Measurements from ENCODE around the gene KMT2C.
"Not testable (repeated sequence)": the region's sequence is repeated elsewhere in the genome, so short reads cannot be mapped to it uniquely, and the experiment has no call there.

KMT2C gene

GRCh38 chr7:152441810-152442209, 6.0 kb upstream of the KMT2C start:
- DNase-seq (ENCODE audit: low read depth in 2 of 2): not testable (repeated sequence)

DNA sequence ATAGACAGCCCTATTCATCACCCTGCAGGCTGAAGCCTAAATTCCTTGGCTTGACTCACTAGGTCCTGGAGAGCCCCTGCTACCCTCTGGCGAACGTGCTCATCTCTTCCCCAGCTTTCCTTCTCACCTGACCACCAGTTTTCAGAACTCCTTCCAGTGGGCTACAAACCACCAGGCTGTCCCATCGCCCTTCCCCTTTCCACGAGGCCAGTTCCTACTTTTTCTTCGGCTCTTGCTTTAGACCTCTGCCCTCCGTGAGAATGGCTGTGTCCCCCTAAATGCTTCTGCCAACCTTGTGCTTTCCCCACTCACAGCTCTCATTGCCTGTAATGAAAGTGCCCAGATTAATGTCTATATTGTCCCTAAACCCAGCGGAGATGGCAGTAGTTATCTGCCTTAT, 5.4 kb upstream of the KMT2C start:
- DNase-seq (ENCODE audit: low read depth in 2 of 2): not testable (repeated sequence)

- DNase-seq (ENCODE audit: low read depth in 2 of 2): not testable (repeated sequence)
These were observed 2.2 kb upstream of the KMT2C start for GRCh38 chr7:152438017-152438416.

DNA sequence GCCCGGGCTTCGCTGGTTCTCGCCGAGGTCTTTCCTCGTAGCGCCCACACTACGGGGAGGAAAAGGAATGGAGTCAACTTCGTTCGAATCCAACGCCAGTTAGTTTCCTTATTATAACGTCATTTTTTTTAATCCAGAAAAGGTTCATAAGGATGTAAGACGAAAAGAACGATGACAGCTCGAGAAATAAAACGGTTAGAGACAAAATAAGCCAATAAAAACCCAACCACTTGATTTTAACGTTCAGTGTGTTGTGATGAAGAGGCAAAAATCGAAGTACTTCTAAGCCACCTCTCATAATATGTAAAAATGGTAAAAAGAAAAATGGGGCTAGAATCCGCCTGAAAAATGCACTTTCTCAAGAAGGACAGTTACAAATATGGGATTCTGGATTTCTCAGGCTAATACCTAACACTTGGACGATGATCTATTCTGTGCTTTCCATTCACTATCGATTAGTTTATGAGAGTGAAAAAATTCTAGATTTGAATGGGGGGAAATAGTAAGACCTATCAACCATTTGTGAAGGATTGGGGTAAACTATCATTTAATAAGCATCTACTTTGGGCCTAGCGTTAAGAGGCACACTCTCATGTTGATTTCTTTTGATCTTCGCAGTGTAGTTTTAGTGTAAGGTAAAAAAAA, 1.2 kb upstream of the KMT2C start:
- not testable (repeated sequence) for DNase-seq (ENCODE audit: low read depth in 2 of 2)

GRCh38 chr7:152436111-152436930, 518 bp upstream of the KMT2C start:
- peak; percentile 83 to 89 for DNase-seq (ENCODE audit: low read depth in 2 of 2)

GRCh38 chr7:152434511-152435383, 1.1 kb downstream of the KMT2C start:
- not testable (repeated sequence) for DNase-seq (ENCODE audit: low read depth in 2 of 2)

- DNase-seq (ENCODE audit: low read depth in 2 of 2): peak; percentile 26 to 34
These were observed 1.9 kb downstream of the KMT2C start for GRCh38 chr7:152433721-152434490.

DNA sequence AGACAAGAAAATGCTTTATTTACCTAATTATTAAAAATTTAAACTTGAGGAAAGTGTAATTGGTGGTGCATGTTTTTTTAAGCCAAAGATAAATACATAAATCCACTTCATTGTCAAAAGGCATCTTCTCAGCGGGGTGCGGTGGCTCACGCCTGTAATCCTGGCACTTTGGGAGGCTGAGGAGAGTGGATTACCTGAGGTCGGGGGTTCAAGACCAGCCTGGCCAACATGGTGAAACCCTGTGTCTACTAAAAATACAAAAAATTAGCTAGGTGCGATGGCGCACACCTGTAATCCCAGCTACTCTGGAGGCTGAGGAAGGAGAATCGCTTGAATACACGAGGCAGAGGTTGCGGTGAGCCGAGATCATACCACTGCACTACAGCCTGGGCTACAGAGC, 3.1 kb downstream of the KMT2C start:
- not testable (repeated sequence) for DNase-seq (ENCODE audit: low read depth in 2 of 2)

- DNase-seq (ENCODE audit: low read depth in 2 of 2): no peak
These were observed 4.9 kb downstream of the KMT2C start for GRCh38 chr7:152430854-152431253.

GRCh38 chr7:152430118-152430517, 5.7 kb downstream of the KMT2C start:
- DNase-seq (ENCODE audit: low read depth in 2 of 2): not testable (repeated sequence)

DNA sequence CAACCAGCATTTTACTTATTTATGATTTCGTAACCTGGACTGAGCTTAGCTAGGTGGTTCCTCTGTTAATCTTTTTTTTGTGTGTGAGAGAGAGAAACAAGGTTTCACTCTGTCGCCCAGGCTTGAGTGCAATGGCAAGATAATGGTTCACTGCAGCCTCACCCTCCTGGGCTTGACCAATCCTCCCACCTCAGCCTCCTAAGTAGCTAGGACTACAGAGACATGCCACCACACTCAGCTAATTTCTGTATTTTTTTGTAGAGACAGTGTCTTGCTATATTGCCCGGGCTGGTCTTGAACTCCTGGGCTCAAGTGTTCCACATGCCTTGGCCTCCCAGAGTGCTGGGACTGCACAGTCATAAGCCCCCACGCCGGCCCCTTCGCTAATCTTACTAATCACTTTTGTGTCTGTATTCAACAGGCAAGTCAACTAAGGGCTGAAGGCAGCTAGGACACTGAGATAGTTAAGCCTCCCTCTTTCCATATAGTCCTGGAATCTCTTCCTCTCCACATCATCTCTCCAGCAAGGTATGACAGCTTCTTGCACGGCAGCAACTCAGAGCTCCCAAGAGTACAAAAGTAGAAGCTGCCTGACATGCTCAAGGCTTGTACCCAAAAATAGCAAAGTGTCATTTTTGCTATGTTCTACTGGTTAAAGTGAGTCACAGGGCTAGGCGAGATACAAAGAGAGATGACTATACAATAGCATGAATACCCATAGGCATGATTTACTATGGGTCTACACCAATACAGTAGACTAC, 11.3 kb downstream of the KMT2C start:
- DNase-seq (ENCODE audit: low read depth in 2 of 2): no peak

GRCh38 chr7:152423991-152424347, 11.8 kb downstream of the KMT2C start:
- DNase-seq (ENCODE audit: low read depth in 2 of 2): no peak

GRCh38 chr7:152423171-152423570, 12.6 kb downstream of the KMT2C start:
- not testable (repeated sequence) for DNase-seq (ENCODE audit: low read depth in 2 of 2)

DNA sequence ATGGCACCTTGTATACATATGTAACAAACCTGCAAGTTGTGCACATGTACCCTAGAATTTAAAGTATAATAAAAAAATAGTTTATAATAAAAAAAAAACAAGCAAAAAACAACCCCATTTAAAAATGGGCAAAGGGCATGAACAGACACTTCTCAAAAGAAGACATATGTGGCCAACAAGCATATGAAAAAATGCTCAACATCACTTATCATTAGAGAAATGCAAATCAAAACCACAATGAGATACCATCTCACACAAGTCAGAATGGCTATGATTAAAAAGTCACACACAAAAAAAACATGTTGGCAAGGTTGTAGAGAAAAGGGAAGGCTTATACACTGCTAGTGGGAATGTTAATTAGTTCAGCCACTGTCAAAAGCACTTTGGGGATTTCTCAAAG, 14.9 kb downstream of the KMT2C start:
- not testable (repeated sequence) for DNase-seq (ENCODE audit: low read depth in 2 of 2)

DNA sequence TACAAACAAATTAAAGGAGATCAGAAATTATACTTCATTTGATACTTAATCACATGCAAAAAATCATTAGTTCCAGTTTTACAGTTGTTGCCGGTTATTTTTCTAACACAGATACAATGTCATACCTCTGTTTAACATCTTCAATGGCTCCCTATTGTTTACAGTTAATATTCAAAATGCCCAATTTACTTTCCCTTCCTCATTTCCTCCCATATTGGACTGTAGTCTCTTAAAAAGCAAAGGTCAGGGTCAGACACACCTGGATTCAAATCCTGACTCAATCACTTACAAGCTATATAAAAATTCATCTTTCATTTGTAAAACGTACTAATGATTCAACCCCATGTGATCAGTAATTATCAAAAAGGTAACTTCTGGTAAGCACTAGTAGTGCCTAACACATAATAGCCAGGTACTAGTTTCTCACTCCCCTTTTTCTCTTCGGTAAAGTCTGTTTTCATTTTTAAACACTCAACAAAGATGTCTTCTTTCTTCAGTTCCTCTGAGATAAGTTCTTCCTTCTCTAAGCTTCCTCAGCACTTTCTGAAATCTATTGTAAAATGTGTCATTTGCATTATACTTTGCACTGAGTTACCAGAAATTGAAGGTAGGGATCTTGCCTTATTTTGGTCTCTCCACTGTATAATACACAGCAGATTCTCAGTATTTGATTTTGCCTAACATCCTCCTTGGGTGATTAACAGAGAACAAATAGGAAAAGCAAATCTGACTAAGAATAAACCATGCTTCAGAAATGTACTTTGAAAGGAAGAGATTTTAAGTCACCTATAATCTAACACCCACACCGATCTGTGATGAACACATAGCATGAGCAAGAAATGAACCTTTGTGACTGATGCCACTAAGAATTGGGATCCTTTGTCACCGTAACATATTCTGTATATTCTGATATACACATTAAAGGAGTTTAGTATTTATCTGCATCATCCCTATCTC, 16.1 kb downstream of the KMT2C start:
- DNase-seq (ENCODE audit: low read depth in 2 of 2): no peak

- DNase-seq (ENCODE audit: low read depth in 2 of 2): no peak
These were observed 21.0 kb downstream of the KMT2C start for GRCh38 chr7:152414779-152415178.

- no peak for DNase-seq (ENCODE audit: low read depth in 2 of 2)
These were observed 24.4 kb downstream of the KMT2C start for GRCh38 chr7:152411389-152411788.

- DNase-seq (ENCODE audit: low read depth in 2 of 2): no peak
These were observed 29.3 kb downstream of the KMT2C start for GRCh38 chr7:152406491-152406890.

- DNase-seq (ENCODE audit: low read depth in 2 of 2): not testable (repeated sequence)
These were observed 29.8 kb downstream of the KMT2C start for GRCh38 chr7:152406030-152406429.

GRCh38 chr7:152403726-152404125, 32.1 kb downstream of the KMT2C start:
- no peak for DNase-seq (ENCODE audit: low read depth in 2 of 2)
